Naive thymus-derived CD4-positive, alpha-beta T cell (primary cell): Measurements from ENCODE around the gene CCNT1. TPM values are rescaled to one million over a fixed set of nuclear protein-coding genes. Genes with fewer than 3 reads are reported as not detected.

ENCODE experiments used
- ATAC-seq: fragments of 150-1000 bp; cut with Tn5 transposase; 2 replicates; pipeline ENCODE4 v1.10.0; 2021; ENCODE audit warnings: mild to moderate bottlenecking, moderate library complexity
- CTCF ChIA-PET: fragments of 350-600 bp; sonication (Branson Sonifier 250); formaldehyde crosslinking; loops from one replicate; lab custom pipeline; 2021; ENCODE audit warnings: antibody characterized with exemption; lab: Charles Lee
- POLR2A ChIA-PET: fragments of 350-600 bp; sonication (Branson Sonifier 250); formaldehyde crosslinking; loops from one replicate; lab custom pipeline; 2021; ENCODE audit warnings: antibody characterized with exemption, inconsistent platforms; lab: Charles Lee
- DNase-seq, 9 donors: peaks; one replicate each; pipeline versions ENCODE4 v3.0.0 to v3.0.0-alpha.2; 2020 to 2022; ENCODE audit warnings: mixed read lengths in 1 of 9
- H3K27ac ChIP-seq: one replicate; pipeline ENCODE4 v1.7.0; 2013; ENCODE audit warnings: mild to moderate bottlenecking, low read depth, low read length, moderate library complexity
- H3K27me3 ChIP-seq, 2 donors: one replicate each; pipeline ENCODE4 v1.7.0; 2013; ENCODE audit warnings: low read length in 2 of 2, mild to moderate bottlenecking in 2 of 2, moderate library complexity in 2 of 2; ENCODE audit not compliant: control insufficient read depth in 2 of 2, insufficient read depth in 2 of 2
- H3K36me3 ChIP-seq, 3 experiments: 1 replicate in 2 of 3; 2 replicates in 1 of 3; pipeline ENCODE4 v1.7.0; 2013; ENCODE audit warnings: low read length in 3 of 3, mild to moderate bottlenecking in 3 of 3, moderate library complexity in 1 of 3; ENCODE audit not compliant: insufficient read depth in 3 of 3, control insufficient read depth in 2 of 3
- H3K4me1 ChIP-seq, 2 donors: one replicate each; pipeline ENCODE4 v1.7.0; 2013; ENCODE audit warnings: low read length in 2 of 2, mild to moderate bottlenecking in 2 of 2, moderate library complexity in 1 of 2; ENCODE audit not compliant: control insufficient read depth in 2 of 2, insufficient read depth in 2 of 2
- H3K4me3 ChIP-seq: 2 replicates; pipeline ENCODE4 v1.7.0; 2013; ENCODE audit warnings: mild to moderate bottlenecking, low read length
- H3K9me3 ChIP-seq, 3 experiments: 1 replicate in 2 of 3; 2 replicates in 1 of 3; pipeline ENCODE4 v1.7.0; 2013; ENCODE audit warnings: low read length in 3 of 3; ENCODE audit not compliant: control insufficient read depth in 2 of 3
- H3K27ac Mint-ChIP-seq, 9 donors: one replicate each; pipeline ENCODE4 v1.8.0; 2020 to 2022; ENCODE audit warnings: mixed read lengths in 9 of 9, mild to moderate bottlenecking in 8 of 9, moderate library complexity in 5 of 9, inconsistent platforms in 2 of 9
- H3K27me3 Mint-ChIP-seq, 5 donors: one replicate each; pipeline ENCODE4 v1.8.0; 2021 to 2022; ENCODE audit warnings: mixed read lengths in 5 of 5, mild to moderate bottlenecking in 1 of 5
- H3K36me3 Mint-ChIP-seq, 5 donors: one replicate each; pipeline ENCODE4 v1.8.0; 2020 to 2022; ENCODE audit warnings: mixed read lengths in 5 of 5, mild to moderate bottlenecking in 3 of 5, inconsistent platforms in 1 of 5
- H3K4me1 Mint-ChIP-seq, 7 donors: one replicate each; pipeline ENCODE4 v1.8.0; 2020 to 2022; ENCODE audit warnings: mixed read lengths in 7 of 7, mild to moderate bottlenecking in 3 of 7, inconsistent platforms in 1 of 7
- H3K4me3 Mint-ChIP-seq, 10 donors: one replicate each; pipeline ENCODE4 v1.8.0; 2020 to 2022; ENCODE audit warnings: mild to moderate bottlenecking in 10 of 10, mixed read lengths in 10 of 10, moderate library complexity in 6 of 10, inconsistent platforms in 2 of 10
- H3K9me3 Mint-ChIP-seq, 11 donors: one replicate each; pipeline ENCODE4 v1.8.0; 2020 to 2022; ENCODE audit warnings: mixed read lengths in 11 of 11, mild to moderate bottlenecking in 4 of 11, inconsistent platforms in 1 of 11, moderate library complexity in 1 of 11
- intact Hi-C, 2 donors: fragments of 100-400 bp; cut with micrococcal nuclease; formaldehyde crosslinking; loops; one replicate each; pipeline ENCODE4 v1.15.1; 2023
- polyA plus RNA-seq, 2 donors: library from polyadenylated mRNA; unstranded; fragments of 300-500 nt; fragmentation: Illumina TruSeq; gene quantifications; one replicate each; pipeline ENCODE4 v1.2.3, GENCODE V29; 2021
- total RNA-seq, 6 experiments: library from RNA in 5 of 6; stranded (reverse) in 5 of 6; gene quantifications; 1 replicate in 5 of 6; 2 replicates in 1 of 6; pipeline ENCODE4 v1.2.3 and lab custom pipeline; 2021 to 2026

Gene CCNT1
- total and polyA plus RNA-seq, 7 experiments from 2014 or later: 11.7 to 127 (median 70.6) TPM

GRCh38 chr12:48690436-48690835 lies 26.1 kb downstream of the CCNT1 start:
- H3K9me3 Mint-ChIP-seq: no peaks in the 10 kb centered on the region

GRCh38 chr12:48688836-48689235 lies 27.7 kb downstream of the CCNT1 start:
- intact Hi-C loops: loop anchor here in 1 of 2 donors (10.0 kb wide), 1 partner anchor 874 kb away; the partner anchor contains the start of gene HDAC7
- Histone ChIP-seq H3K36me3 (peaks cover 9 to 19% (median 13%) of the 10 kb centered on the region in 3 experiments), H3K4me3 (no peak overlapping the region), H3K9me3 (no peaks in the 10 kb centered on the region), H3K27me3 (no peaks in the 10 kb centered on the region), H3K27ac (no peak overlapping the region), H3K4me1 (no peaks in the 10 kb centered on the region)
- peaks cover 0 to 1% (median 0%) of the 10 kb centered on the region in 11 donors for H3K9me3 Mint-ChIP-seq
- no peak overlapping the region for H3K4me3 Mint-ChIP-seq
- DNase-seq (no peak), ATAC-seq (no peak)
- ChIA-PET CTCF (interaction anchor here (0.9 kb wide), 1 partner anchor 238 kb away, joined by 3 read pairs; no protein-coding TSS in a partner anchor), POLR2A (no interaction called here)
- no peaks in the 10 kb centered on the region for H3K27me3 Mint-ChIP-seq
- peaks cover 9 to 36% (median 14%) of the 10 kb centered on the region in 5 donors for H3K36me3 Mint-ChIP-seq
- peaks cover 8 to 35% (median 14%) of the 10 kb centered on the region in 7 donors for H3K4me1 Mint-ChIP-seq
- H3K27ac Mint-ChIP-seq: peak overlapping the region in 4 of 9 donors; percentile 4 to 34 (median 20)

More at GRCh38 chr12:48690436-48690835, 26.1 kb downstream of the CCNT1 start:
- Mint-ChIP-seq H3K27ac (peak overlapping the region in 2 of 9 donors; percentile 7 to 45), H3K36me3 (peaks cover 16 to 46% (median 22%) of the 10 kb centered on the region in 5 donors), H3K4me1 (peaks cover 8 to 31% (median 14%) of the 10 kb centered on the region in 7 donors), H3K4me3 (no peak overlapping the region), H3K27me3 (no peaks in the 10 kb centered on the region)
- Histone ChIP-seq H3K27ac (no peak overlapping the region), H3K9me3 (no peaks in the 10 kb centered on the region), H3K4me3 (no peak overlapping the region), H3K36me3 (peaks cover 13 to 35% (median 18%) of the 10 kb centered on the region in 3 experiments), H3K4me1 (no peaks in the 10 kb centered on the region), H3K27me3 (no peaks in the 10 kb centered on the region)
- intact Hi-C loops: no loop called here
- CTCF ChIA-PET: interaction anchor here (0.7 kb wide), 1 partner anchor 628 kb away, joined by 3 read pairs; no protein-coding TSS in a partner anchor
- ATAC-seq: no peak
- DNase-seq: no peak
- POLR2A ChIA-PET: interaction anchor here (2.9 kb wide), 1 partner anchor 8 kb away, joined by 17 read pairs; the partner anchor contains the start of gene KANSL2

- CTCF ChIA-PET: no interaction called here
These were observed 28.9 kb downstream of the CCNT1 start for GRCh38 chr12:48687592-48687991.

GRCh38 chr12:48686615-48687334 lies 29.7 kb downstream of the CCNT1 start:
- intact Hi-C loops: loop anchor here in 1 of 2 donors (10.0 kb wide), 1 partner anchor 872 kb away; the partner anchor contains the start of gene HDAC7
- ChIA-PET CTCF (no interaction called here), POLR2A (interaction anchor here (1.0 kb wide), 1 partner anchor 165 kb away, joined by 5 read pairs; the partner anchor contains the start of gene DDX23)
- peak overlapping the region in 3 of 9 donors; percentile 4 to 52 (median 44) for H3K27ac Mint-ChIP-seq
- H3K27me3 Mint-ChIP-seq: no peaks in the 10 kb centered on the region
- H3K36me3 ChIP-seq: peaks cover 0 to 8% (median 0%) of the 10 kb centered on the region in 3 experiments
- peaks cover 0 to 18% (median 5%) of the 10 kb centered on the region in 5 donors for H3K36me3 Mint-ChIP-seq
- no peaks in the 10 kb centered on the region for H3K4me1 ChIP-seq
- peaks cover 0 to 1% (median 0%) of the 10 kb centered on the region in 11 donors for H3K9me3 Mint-ChIP-seq
- H3K9me3 ChIP-seq: no peaks in the 10 kb centered on the region
- peak overlapping the region in 1 of 10 donors; percentile 36 for H3K4me3 Mint-ChIP-seq
- H3K27me3 ChIP-seq: no peaks in the 10 kb centered on the region
- H3K4me3 ChIP-seq: no peak overlapping the region
- DNase-seq (no peak), ATAC-seq (no peak)
- no peak overlapping the region for H3K27ac ChIP-seq
- H3K4me1 Mint-ChIP-seq: peaks cover 9 to 33% (median 21%) of the 10 kb centered on the region in 7 donors

More at GRCh38 chr12:48687592-48687991, 28.9 kb downstream of the CCNT1 start:
- H3K9me3 ChIP-seq: no peaks in the 10 kb centered on the region
- Mint-ChIP-seq H3K27me3 (no peaks in the 10 kb centered on the region), H3K9me3 (peaks cover 0 to 1% (median 0%) of the 10 kb centered on the region in 11 donors), H3K4me3 (no peak overlapping the region), H3K4me1 (peaks cover 12 to 33% (median 17%) of the 10 kb centered on the region in 7 donors), H3K27ac (peak overlapping the region in 1 of 9 donors; percentile 31), H3K36me3 (peaks cover 0 to 23% (median 5%) of the 10 kb centered on the region in 5 donors)
- DNase-seq: no peak
- no peak for ATAC-seq
- H3K27ac ChIP-seq: no peak overlapping the region
- H3K36me3 ChIP-seq: peaks cover 0 to 7% (median 4%) of the 10 kb centered on the region in 3 experiments
- intact Hi-C loops: loop anchor here in 1 of 2 donors (10.0 kb wide), 1 partner anchor 873 kb away; the partner anchor contains the start of gene HDAC7
- no peaks in the 10 kb centered on the region for H3K27me3 ChIP-seq
- POLR2A ChIA-PET: no interaction called here
- H3K4me1 ChIP-seq: no peaks in the 10 kb centered on the region
- no peak overlapping the region for H3K4me3 ChIP-seq

GRCh38 chr12:48686037-48686595 lies 30.4 kb downstream of the CCNT1 start:
- H3K9me3 ChIP-seq: no peaks in the 10 kb centered on the region
- H3K27me3 ChIP-seq: no peaks in the 10 kb centered on the region
- DNase-seq (no peak), ATAC-seq (no peak)
- CTCF ChIA-PET: interaction anchor here (0.6 kb wide), 1 partner anchor 320 kb away, joined by 4 read pairs; no protein-coding TSS in a partner anchor
- no peaks in the 10 kb centered on the region for H3K4me1 ChIP-seq
- H3K27me3 Mint-ChIP-seq: no peaks in the 10 kb centered on the region
- intact Hi-C loops: loop anchor here in 1 of 2 donors (10.0 kb wide), 1 partner anchor 871 kb away; the partner anchor contains the start of gene HDAC7
- no peak overlapping the region for H3K27ac ChIP-seq
- H3K36me3 Mint-ChIP-seq: peaks cover 0 to 15% (median 8%) of the 10 kb centered on the region in 5 donors
- H3K27ac Mint-ChIP-seq: peak overlapping the region in 2 of 9 donors; percentile 4 to 52
- POLR2A ChIA-PET: interaction anchor here (1.0 kb wide), 1 partner anchor 166 kb away, joined by 5 read pairs; the partner anchor contains the start of gene DDX23
- H3K36me3 ChIP-seq: peaks cover 0 to 11% (median 0%) of the 10 kb centered on the region in 3 experiments
- H3K4me3 ChIP-seq: no peak overlapping the region
- H3K4me1 Mint-ChIP-seq: peaks cover 9 to 33% (median 21%) of the 10 kb centered on the region in 7 donors
- H3K4me3 Mint-ChIP-seq: peak overlapping the region in 2 of 10 donors; percentile 1 to 36
- H3K9me3 Mint-ChIP-seq: peaks cover 0 to 1% (median 0%) of the 10 kb centered on the region in 11 donors

- Mint-ChIP-seq H3K27me3 (no peaks in the 10 kb centered on the region), H3K4me3 (peak overlapping the region; percentile 19 to 99 (median 52)), H3K27ac (no peak overlapping the region), H3K36me3 (peaks cover 10 to 27% (median 19%) of the 10 kb centered on the region in 5 donors), H3K9me3 (peaks cover 0 to 1% (median 0%) of the 10 kb centered on the region in 11 donors), H3K4me1 (peaks cover 18 to 43% (median 37%) of the 10 kb centered on the region in 7 donors)
- ATAC-seq: no peak
- Histone ChIP-seq H3K9me3 (no peaks in the 10 kb centered on the region), H3K4me1 (peaks cover 22 to 24% of the 10 kb centered on the region in 2 donors), H3K27ac (no peak overlapping the region), H3K4me3 (no peak overlapping the region), H3K27me3 (no peaks in the 10 kb centered on the region), H3K36me3 (peaks cover 3 to 23% (median 7%) of the 10 kb centered on the region in 3 experiments)
- DNase-seq: no peak
- CTCF ChIA-PET: interaction anchor here (0.6 kb wide), 1 partner anchor 38 kb away, joined by 4 read pairs; no protein-coding TSS in a partner anchor
- POLR2A ChIA-PET: interaction anchor here (0.6 to 3.3 kb wide), 7 partner anchors 8 to 589 kb away, joined by 3 to 35 read pairs (median 15); partner anchors contain the start of genes CCNT1 and TUBA1B
- intact Hi-C loops: loop anchor here (2.0 to 10.0 kb wide), 7 partner anchors 114 to 1344 kb away; partner anchors contain the start of genes CACNB3 (in 1 of the 2), HDAC7 (in 1 of the 2), RACGAP1 (in 1 of the 2) and SENP1 (in 1 of the 2)
These were observed 33.0 kb downstream of the CCNT1 start for GRCh38 chr12:48683534-48683933.
